HCT116 (cell line): ENCODE results near the gene TEDDM1. TPM values are rescaled to one million over a fixed set of nuclear protein-coding genes. Genes with fewer than 3 reads are reported as not detected.

Source experiments
- ATAC-seq: fragments of 200-7000 bp; cut with Tn5 transposase; 2 replicates; pipeline ENCODE4 v1.9.1; 2020; ENCODE audit warnings: mild to moderate bottlenecking, moderate library complexity
- BruUV-seq: library from RNA; stranded (reverse); fragments of 400-500 nt; replicated peaks from 2 replicates; lab custom pipeline; 2021; lab: Mats Ljungman, UMichigan
- CTCF ChIA-PET: fragments of 300-600 bp; sonication (Branson Sonifier 250); formaldehyde crosslinking; loops from one replicate; lab custom pipeline; 2021; ENCODE audit warnings: antibody characterized with exemption; lab: Charles Lee
- POLR2A ChIA-PET: fragments of 300-600, 350-600 bp; sonication (Branson Sonifier 250); formaldehyde crosslinking; loops from one replicate; lab custom pipeline; 2021; ENCODE audit warnings: antibody characterized with exemption; lab: Charles Lee
- RAD21 ChIA-PET, 2 experiments: fragments of 300-600 bp; sonication (Branson Sonifier 250); formaldehyde crosslinking; loops; one replicate each; lab custom pipeline; 2023; ENCODE audit warnings: low total read pairs in 2 of 2; ENCODE audit not compliant: uncharacterized antibody in 2 of 2, unreplicated experiment in 2 of 2, low non-redundant PET in 1 of 2; lab: Charles Lee
- DNase-seq: peaks from one replicate; pipeline ENCODE4 v3.0.0-alpha.2; 2010; ENCODE audit warnings: low read depth, low spot score
- H2AFZ ChIP-seq: fragments of 200-600 bp; shearing (Covaris generic), sonication (generic); 2 replicates; pipeline ENCODE4 v1.6.1; 2017; ENCODE audit warnings: low read depth, mixed run types, mixed read lengths, antibody characterized with exemption, low read length; ENCODE audit not compliant: poor library complexity, severe bottlenecking
- H3K27ac ChIP-seq: 2 replicates; pipeline ENCODE4 v1.5.1; 2012; ENCODE audit warnings: low read depth, low read length
- H3K27me3 ChIP-seq: fragments of 200-600 bp; sonication (generic); 2 replicates; pipeline ENCODE4 v1.6.1; 2016; ENCODE audit warnings: mixed run types, low read length, mixed read lengths; ENCODE audit not compliant: insufficient read depth
- H3K36me3 ChIP-seq, 2 experiments: fragments of 200-500 bp in 1 of 2; fragments of 200-600 bp in 1 of 2; sonication (Bioruptor generic) in 1 of 2; sonication (generic) in 1 of 2; 2 replicates each; pipeline versions ENCODE4 v1.5.1 to v1.6.1; 2014 to 2016; ENCODE audit warnings: low read length in 2 of 2, inconsistent platforms in 1 of 2, mixed read lengths in 1 of 2, mixed run types in 1 of 2; ENCODE audit not compliant: insufficient read depth in 2 of 2, control insufficient read depth in 1 of 2
- H3K4me1 ChIP-seq, 2 experiments: fragments of 200-600 bp in 1 of 2; sonication (generic) in 1 of 2; 2 replicates each; pipeline versions ENCODE4 v1.5.1 to v1.6.1; 2012 to 2017; ENCODE audit warnings: low read length in 2 of 2, inconsistent platforms in 1 of 2, mild to moderate bottlenecking in 1 of 2, mixed read lengths in 1 of 2, mixed run types in 1 of 2, moderate library complexity in 1 of 2; ENCODE audit not compliant: insufficient read depth in 2 of 2, control insufficient read depth in 1 of 2
- H3K4me2 ChIP-seq: fragments of 200-600 bp; sonication (generic); 2 replicates; pipeline ENCODE4 v1.6.1; 2017; ENCODE audit warnings: mixed run types, low read length, mixed read lengths
- H3K4me3 ChIP-seq, 2 experiments: fragments of 200-600 bp in 1 of 2; sonication (generic) in 1 of 2; replicated peaks in 1 of 2; 2 replicates each; pipeline ENCODE4 v1.5.1; 2011 to 2016; ENCODE audit warnings: low read length in 2 of 2, control low read depth in 1 of 2, low read depth in 1 of 2, mild to moderate bottlenecking in 1 of 2, mixed read lengths in 1 of 2, mixed run types in 1 of 2
- H3K79me2 ChIP-seq: fragments of 200-600 bp; sonication (generic); 2 replicates; pipeline ENCODE4 v1.6.1; 2017; ENCODE audit warnings: mild to moderate bottlenecking, mixed run types, low read length, moderate library complexity, mixed read lengths; ENCODE audit not compliant: insufficient read depth
- H3K9ac ChIP-seq: fragments of 200-600 bp; sonication (generic); 2 replicates; pipeline ENCODE4 v1.6.1; 2016; ENCODE audit warnings: low read length, mixed read lengths
- H3K9me2 ChIP-seq: fragments of 200-600 bp; sonication (generic), shearing (Covaris generic); 2 replicates; pipeline ENCODE4 v1.6.1; 2017; ENCODE audit warnings: mixed run types, mild to moderate bottlenecking, moderate library complexity; ENCODE audit not compliant: insufficient read depth
- H3K9me3 ChIP-seq, 2 experiments: fragments of 200-500 bp in 1 of 2; fragments of 200-600 bp in 1 of 2; sonication (Bioruptor generic) in 1 of 2; sonication (generic) in 1 of 2; 2 replicates each; pipeline ENCODE4 v1.6.1; 2014 to 2017; ENCODE audit warnings: low read length in 2 of 2, mixed read lengths in 2 of 2, inconsistent platforms in 1 of 2, low read depth in 1 of 2, mild to moderate bottlenecking in 1 of 2, mixed run types in 1 of 2, moderate library complexity in 1 of 2; ENCODE audit not compliant: control insufficient read depth in 1 of 2, insufficient read depth in 1 of 2
- H4K20me1 ChIP-seq: fragments of 200-600 bp; sonication (generic), shearing (Covaris generic); 2 replicates; pipeline ENCODE4 v1.6.1; 2017; ENCODE audit warnings: mixed run types, mild to moderate bottlenecking, moderate library complexity; ENCODE audit not compliant: insufficient read depth
- CEBPB ChIP-seq: IDR thresholded peaks from 2 replicates; pipeline ENCODE4 v1.6.1; 2012; ENCODE audit warnings: low read depth
- CTCF ChIP-seq, 3 experiments: fragments of 200-600 bp in 1 of 3; sonication (generic) in 1 of 3; IDR thresholded peaks in 2 of 3; conservative IDR thresholded peaks in 1 of 3; 2 replicates each; pipeline ENCODE4 v1.5.1; 2012 to 2017; ENCODE audit warnings: low read depth in 2 of 3, low read length in 2 of 3, antibody characterized with exemption in 1 of 3, borderline replicate concordance in 1 of 3, control low read depth in 1 of 3, mild to moderate bottlenecking in 1 of 3, mixed read lengths in 1 of 3, mixed run types in 1 of 3, moderate library complexity in 1 of 3; ENCODE audit not compliant: insufficient read depth in 1 of 3
- EGR1 ChIP-seq: IDR thresholded peaks from 2 replicates; pipeline ENCODE4 v1.6.1; 2012; ENCODE audit warnings: low read depth
- ELF1 ChIP-seq: IDR thresholded peaks from 2 replicates; pipeline ENCODE4 v1.6.1; 2012; ENCODE audit warnings: low read depth, borderline replicate concordance
- FOSL1 ChIP-seq: IDR thresholded peaks from 2 replicates; pipeline ENCODE4 v1.6.1; 2012; ENCODE audit warnings: low read depth
- JUND ChIP-seq: IDR thresholded peaks from 2 replicates; pipeline ENCODE4 v1.6.1; 2012
- MAX ChIP-seq: IDR thresholded peaks from 2 replicates; pipeline ENCODE4 v1.6.1; 2012
- POLR2A ChIP-seq: IDR thresholded peaks from 2 replicates; pipeline ENCODE4 v1.7.0; 2011; ENCODE audit warnings: borderline replicate concordance; ENCODE audit not compliant: insufficient read depth, insufficient read length; ENCODE audit errors: extremely low read depth
- SRF ChIP-seq: IDR thresholded peaks from 2 replicates; pipeline ENCODE4 v1.6.1; 2012; ENCODE audit warnings: low read depth
- YY1 ChIP-seq: IDR thresholded peaks from 2 replicates; pipeline ENCODE4 v1.6.1; 2011; ENCODE audit warnings: low read length, low read depth, moderate library complexity, mild to moderate bottlenecking; ENCODE audit not compliant: insufficient replicate concordance; ENCODE audit errors: extremely low read depth
- ZBTB33 ChIP-seq: IDR thresholded peaks from 2 replicates; pipeline ENCODE4 v1.6.1; 2011; ENCODE audit warnings: mild to moderate bottlenecking, low read length, moderate library complexity; ENCODE audit not compliant: insufficient replicate concordance; ENCODE audit errors: extremely low read depth
- ZFX ChIP-seq: fragments of 450-650 bp; IDR thresholded peaks from 2 replicates; pipeline ENCODE4 v1.6.1; 2017
- ZNF274 ChIP-seq: fragments of 200-500 bp; sonication (Bioruptor generic); IDR thresholded peaks from 2 replicates; pipeline ENCODE4 v1.6.1; 2014; ENCODE audit warnings: mild to moderate bottlenecking, low read depth, low read length, inconsistent platforms
- intact Hi-C: fragments of 100-400 bp; cut with micrococcal nuclease; formaldehyde crosslinking; loops from 2 replicates; pipeline ENCODE4 v1.10.0; 2022
- total RNA-seq: library from RNA; stranded (reverse); gene quantifications from one replicate; pipeline ENCODE4 v1.2.1, GENCODE V29; 2021; ENCODE audit not compliant: unreplicated experiment

TEDDM1 gene
- total RNA-seq, 1 experiment from 2014 or later, result not detected

GRCh38 chr1:182357913-182358312 lies 42.6 kb downstream of the TEDDM1 start:
- no peaks in the 10 kb centered on the region for H3K9me2 ChIP-seq
- H3K27ac ChIP-seq, result no peak overlapping the region
- no peak overlapping the region for H3K4me3 ChIP-seq
- ChIA-PET RAD21 (no interaction called here), POLR2A (no interaction called here), CTCF (no interaction called here)
- no peaks in the 10 kb centered on the region for H4K20me1 ChIP-seq
- no TSS peak for BruUV-seq
- H3K4me2 ChIP-seq, result no peak overlapping the region
- no peaks in the 10 kb centered on the region for H3K9me3 ChIP-seq
- H3K9ac ChIP-seq, result no peak overlapping the region
- intact Hi-C loops, result no loop called here
- H3K27me3 ChIP-seq, result no peaks in the 10 kb centered on the region
- no peaks in the 10 kb centered on the region for H3K36me3 ChIP-seq
- DNase-seq, result no peak
- TF ChIP-seq CEBPB (no peak), ELF1 (no peak), MAX (no peak)
- no peak overlapping the region for H2AFZ ChIP-seq
- no peak for ATAC-seq
- no peaks in the 10 kb centered on the region for H3K4me1 ChIP-seq
- H3K79me2 ChIP-seq, result no peaks in the 10 kb centered on the region

GRCh38 chr1:182357171-182357570 lies 43.3 kb downstream of the TEDDM1 start:
- ChIA-PET CTCF (no interaction called here), RAD21 (no interaction called here), POLR2A (no interaction called here)
- Histone ChIP-seq H3K9ac (no peak overlapping the region), H2AFZ (no peak overlapping the region), H3K9me2 (no peaks in the 10 kb centered on the region), H3K27ac (no peak overlapping the region), H3K27me3 (no peaks in the 10 kb centered on the region), H3K9me3 (no peaks in the 10 kb centered on the region), H3K4me2 (no peak overlapping the region), H3K36me3 (no peaks in the 10 kb centered on the region), H4K20me1 (no peaks in the 10 kb centered on the region), H3K4me3 (no peak overlapping the region), H3K4me1 (no peaks in the 10 kb centered on the region), H3K79me2 (no peaks in the 10 kb centered on the region)
- intact Hi-C loops, result no loop called here
- no peak for DNase-seq
- BruUV-seq, result no TSS peak
- no peak for ATAC-seq
- TF ChIP-seq ELF1, result no peak
- TF ChIP-seq ZNF274, result no peak
- no peak for TF ChIP-seq FOSL1
- no peak for TF ChIP-seq YY1
- no peak for TF ChIP-seq ZFX
- no peak for TF ChIP-seq CTCF (IDR thresholded peaks at IDR 0.05 in 2 of 3, conservative IDR thresholded peaks at IDR 0.05 in 1 of 3; ENCODE audit: borderline replicate concordance in 1 of 3, insufficient read depth in 1 of 3, low read depth in 2 of 3, low read length in 2 of 3)
- TF ChIP-seq CEBPB, result no peak
- TF ChIP-seq EGR1, result no peak
- no peak for TF ChIP-seq SRF
- TF ChIP-seq JUND, result no peak
- no peak for TF ChIP-seq ZBTB33
- TF ChIP-seq MAX, result no peak
- TF ChIP-seq POLR2A, result no peak
